Measurements from ENCODE around the gene TNFSF9.

GRCh38 chr19:6484230-6484629 lies 46.6 kb upstream of the TNFSF9 start:
- TF ChIP-seq ZSCAN30 (tag by site-specific recombination; IDR thresholded peaks at IDR 0.05) (no peak), ZNF600 (tag by site-specific recombination; IDR thresholded peaks at IDR 0.05) (no peak), ZNF639 (tag by site-specific recombination; IDR thresholded peaks at IDR 0.05) (no peak), ZNF561 (tag by site-specific recombination; IDR thresholded peaks at IDR 0.05; ENCODE audit: borderline replicate concordance) (no peak), PRDM10 (tag by site-specific recombination; IDR thresholded peaks at IDR 0.05) (no peak), TRIM28 (IDR thresholded peaks at IDR 0.05; ENCODE audit: borderline replicate concordance, low read length) (no peak), TCF7L2 (IDR thresholded peaks at IDR 0.05; ENCODE audit: borderline replicate concordance, low read depth, low read length) (no peak), GFI1B (tag by site-specific recombination; IDR thresholded peaks at IDR 0.05) (no peak), CTCF (tag by site-specific recombination; IDR thresholded peaks at IDR 0.05) (no peak), ZNF677 (tag by site-specific recombination; IDR thresholded peaks at IDR 0.05) (no peak), ZSCAN5A (tag by site-specific recombination; IDR thresholded peaks at IDR 0.05) (no peak), ZNF214 (tag by site-specific recombination; IDR thresholded peaks at IDR 0.05; ENCODE audit: borderline replicate concordance) (no peak), ZNF747 (tag by site-specific recombination; IDR thresholded peaks at IDR 0.05) (no peak)
